ENCODE data around the gene ATP10B. TPM values are rescaled to one million over a fixed set of nuclear protein-coding genes. Genes with fewer than 3 reads are reported as not detected.
"Not testable (repeated sequence)": the region's sequence is repeated elsewhere in the genome, so short reads cannot be mapped to it uniquely, and the experiment has no call there.

Gene ATP10B
- total RNA-seq, 1 donor from 2014 or later = 16.1 TPM

DNA sequence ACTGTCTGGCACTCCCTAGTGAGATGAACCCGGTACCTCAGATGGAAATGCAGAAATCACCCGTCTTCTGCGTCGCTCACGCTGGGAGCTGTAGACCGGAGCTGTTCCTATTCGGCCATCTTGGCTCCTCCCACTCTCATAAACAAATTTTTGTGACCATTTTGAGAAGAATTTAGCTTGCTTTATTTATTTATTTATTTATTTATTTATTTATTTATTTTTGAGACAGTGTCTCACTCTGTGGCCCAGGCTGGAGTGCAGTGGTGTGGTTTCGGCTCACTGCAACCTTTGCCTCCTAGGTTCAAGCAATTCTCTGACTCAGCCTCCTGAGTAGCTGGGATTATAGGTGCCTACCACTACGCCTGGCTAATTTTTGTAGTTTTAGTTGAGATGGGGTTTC lies 136.5 kb downstream of the ATP10B start:
- DNase-seq (ENCODE audit: low spot score); ATAC-seq; intact Hi-C loops (cut with DNase I): not testable (repeated sequence)

DNA sequence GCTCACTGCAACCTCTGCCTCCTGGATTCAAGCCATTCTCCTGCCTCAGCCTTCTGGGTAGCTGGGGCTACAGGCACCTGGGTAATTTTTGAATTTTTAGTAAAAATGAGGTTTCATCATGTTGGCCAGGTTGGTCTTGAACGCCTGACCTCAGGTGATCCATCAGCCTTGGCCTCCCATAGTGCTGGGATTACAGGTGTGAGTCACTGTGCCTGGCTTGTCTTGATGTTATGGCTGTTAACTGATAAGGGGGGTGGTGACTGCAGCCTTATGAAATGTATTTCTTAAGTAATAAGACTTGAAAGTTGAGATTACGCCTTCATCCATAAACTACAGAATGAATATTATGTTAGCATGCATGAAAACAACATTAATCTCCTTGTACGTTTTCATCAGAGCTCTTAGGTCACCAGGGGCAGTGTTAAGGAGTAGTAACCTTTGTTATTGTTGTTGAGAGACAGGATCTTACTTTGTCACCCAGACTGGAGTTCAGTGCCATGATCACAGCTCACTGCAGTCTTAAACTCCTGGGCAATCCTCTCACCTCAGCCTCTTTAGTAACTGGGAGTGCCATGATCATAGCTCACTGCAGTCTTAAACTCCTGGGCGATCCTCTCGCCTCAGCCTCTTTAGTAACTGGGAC lies 148.3 kb downstream of the ATP10B start:
- DNase-seq (ENCODE audit: low spot score) (no peak), ATAC-seq (no peak)
- intact Hi-C loops (cut with DNase I) = no loop called here

DNA sequence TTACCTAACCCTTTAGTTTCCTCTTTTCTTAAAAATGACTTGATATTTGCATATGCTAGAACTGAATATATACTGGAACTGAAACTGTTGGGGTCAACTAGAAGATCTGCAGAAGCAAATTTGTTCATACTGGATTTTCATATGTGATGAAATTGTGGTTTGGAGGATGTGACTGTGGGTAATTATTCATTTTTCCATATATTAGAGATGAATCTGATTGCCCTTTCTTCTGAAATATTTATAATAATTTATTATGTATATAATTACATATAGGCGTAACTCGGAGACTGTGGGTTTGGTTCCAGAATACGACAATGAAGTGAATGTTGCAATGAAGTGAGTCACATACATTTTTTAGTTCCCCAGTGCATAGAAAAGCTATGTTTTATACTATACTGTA lies 149.1 kb downstream of the ATP10B start:
- no peak for DNase-seq (ENCODE audit: low spot score)
- ATAC-seq = no peak
- intact Hi-C loops (cut with DNase I) = no loop called here

DNA sequence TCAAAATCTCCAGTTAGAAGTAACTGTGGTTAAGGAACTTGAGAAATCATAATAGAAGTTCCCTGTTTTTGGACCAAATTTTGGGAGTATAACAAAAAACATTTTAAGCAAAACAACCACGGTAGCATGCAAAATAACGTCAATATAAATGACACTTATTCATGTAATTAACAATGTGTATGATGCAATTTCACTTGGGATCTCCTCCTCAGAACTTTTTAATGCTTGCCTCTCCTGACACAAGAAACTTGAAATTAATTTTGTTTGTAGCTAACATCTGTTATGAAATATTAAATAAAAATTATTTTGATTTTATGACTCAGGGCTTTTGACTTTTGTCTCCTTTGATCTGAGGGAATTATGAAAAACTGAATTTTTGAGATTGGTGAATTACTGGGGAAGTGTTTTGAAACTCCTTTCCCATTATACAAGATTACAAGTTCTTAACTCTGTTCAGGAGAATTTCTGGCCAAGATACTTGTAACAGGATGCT lies 149.7 kb downstream of the ATP10B start:
- DNase-seq (ENCODE audit: low spot score) (no peak), ATAC-seq (no peak)
- intact Hi-C loops (cut with DNase I) = no loop called here

DNA sequence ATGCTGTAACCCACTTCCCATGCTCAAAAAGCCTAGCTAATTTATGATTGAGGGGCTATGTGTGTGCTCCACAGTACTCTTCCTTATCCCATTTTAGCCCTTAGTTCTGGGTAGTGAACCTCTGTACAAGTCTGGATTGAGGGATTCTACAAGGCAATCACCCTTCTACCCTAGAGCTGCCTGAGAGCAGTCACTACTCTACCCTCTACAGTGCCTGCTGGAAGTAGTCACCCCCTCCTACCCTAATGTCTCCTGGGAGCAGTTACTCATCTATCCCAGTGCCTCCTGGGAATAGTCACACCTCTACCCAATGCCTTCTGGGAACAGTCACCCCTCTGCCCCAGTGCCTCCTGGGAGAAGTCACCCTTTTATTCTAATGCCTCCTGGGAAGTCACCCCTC lies 150.6 kb downstream of the ATP10B start:
- ATAC-seq = no peak
- DNase-seq (ENCODE audit: low spot score) = no peak
- intact Hi-C loops (cut with DNase I) = no loop called here

DNA sequence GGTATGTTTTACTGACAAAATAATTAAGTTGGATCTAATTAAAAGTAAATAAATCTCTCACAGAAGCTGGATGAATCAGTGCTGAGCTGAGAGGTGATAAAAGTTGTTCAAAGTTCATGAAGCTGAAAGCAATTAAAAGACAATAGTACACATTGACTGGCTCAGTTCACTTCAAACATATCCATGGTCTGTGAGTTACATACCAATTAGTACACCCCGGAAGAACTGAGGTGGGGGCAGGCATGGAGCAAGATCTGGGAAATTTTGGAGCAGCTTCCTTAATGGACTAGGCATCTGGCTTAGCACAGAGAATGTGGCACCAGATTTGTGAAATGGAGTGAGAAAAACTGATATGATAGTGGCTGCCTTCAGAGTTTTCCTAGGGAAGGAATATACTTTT lies 152.7 kb downstream of the ATP10B start:
- ATAC-seq (no peak), DNase-seq (ENCODE audit: low spot score) (no peak)
- intact Hi-C loops (cut with DNase I) = no loop called here

DNA sequence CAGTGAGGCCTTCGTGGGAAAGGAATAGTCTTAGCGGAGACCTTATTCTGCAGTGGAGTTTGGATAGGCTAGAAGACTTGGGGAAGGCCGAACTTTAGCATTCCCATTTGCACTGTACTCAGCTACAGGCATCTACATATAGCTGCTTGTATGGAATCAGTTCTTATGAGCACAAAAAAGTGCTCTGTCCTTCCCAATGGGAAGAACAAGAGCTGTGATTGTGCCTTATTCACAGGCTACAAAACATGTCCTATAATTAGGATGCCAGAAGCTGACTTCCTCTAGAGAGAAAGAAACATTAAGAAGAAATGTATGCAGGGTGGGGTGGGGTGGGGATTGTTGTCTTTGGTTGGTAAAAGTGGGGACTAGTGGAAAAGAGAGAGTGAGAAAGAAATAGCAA lies 154.7 kb downstream of the ATP10B start:
- DNase-seq (ENCODE audit: low spot score) (no peak), ATAC-seq (no peak)
- intact Hi-C loops (cut with DNase I) = no loop called here

DNA sequence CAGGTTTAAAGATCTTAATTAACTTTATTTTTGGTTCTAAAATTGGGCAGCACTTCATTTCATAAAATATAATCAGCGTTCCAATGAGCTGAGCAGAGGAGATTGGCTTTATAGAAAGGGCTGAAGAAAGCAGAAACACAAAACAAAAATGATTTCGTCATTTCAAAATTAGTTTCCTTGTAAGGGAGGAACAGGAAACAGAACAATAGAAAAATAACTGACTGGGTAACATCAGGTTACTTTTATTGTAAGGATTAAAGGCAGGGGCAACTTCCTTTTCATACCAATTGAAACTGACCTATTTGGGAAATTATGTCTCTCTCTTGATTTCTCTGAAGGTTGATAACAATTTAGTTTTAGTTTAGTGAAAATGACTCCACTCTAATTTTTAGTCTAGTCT lies 157.1 kb downstream of the ATP10B start:
- DNase-seq (ENCODE audit: low spot score) (no peak), ATAC-seq (no peak)
- intact Hi-C loops (cut with DNase I) = no loop called here

DNA sequence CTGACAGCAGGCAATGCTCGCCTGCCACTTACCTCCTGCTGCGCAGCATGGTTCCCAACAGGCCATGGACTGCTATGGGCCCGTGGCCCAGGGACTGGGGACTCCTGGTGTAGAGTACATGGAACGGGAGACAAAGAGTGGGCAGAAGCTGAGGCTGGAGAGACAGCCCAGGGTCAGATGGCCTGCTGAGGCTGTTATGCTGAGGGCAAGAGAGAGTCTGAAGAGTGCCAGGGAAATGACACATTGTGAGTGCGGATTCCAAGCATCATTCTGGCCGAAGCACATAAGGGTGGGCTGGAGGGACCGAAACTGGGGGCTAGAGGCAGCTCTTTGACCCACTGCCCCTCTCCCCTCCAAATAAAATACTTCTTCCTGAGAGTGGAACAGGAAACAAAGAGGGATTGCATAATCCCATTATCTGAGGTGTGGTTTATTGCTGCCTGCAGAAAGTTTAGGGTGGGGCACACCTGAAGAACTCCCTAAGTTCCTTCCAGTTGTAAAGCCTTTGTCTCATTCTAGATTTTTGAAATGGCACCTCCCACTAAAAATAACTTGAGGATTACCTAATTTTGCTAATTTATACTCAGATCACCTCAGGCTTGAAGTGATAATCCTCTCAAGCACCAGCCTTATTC lies 158.1 kb downstream of the ATP10B start:
- DNase-seq (ENCODE audit: low spot score) = no peak
- ATAC-seq = no peak
- intact Hi-C loops (cut with DNase I) = no loop called here

DNA sequence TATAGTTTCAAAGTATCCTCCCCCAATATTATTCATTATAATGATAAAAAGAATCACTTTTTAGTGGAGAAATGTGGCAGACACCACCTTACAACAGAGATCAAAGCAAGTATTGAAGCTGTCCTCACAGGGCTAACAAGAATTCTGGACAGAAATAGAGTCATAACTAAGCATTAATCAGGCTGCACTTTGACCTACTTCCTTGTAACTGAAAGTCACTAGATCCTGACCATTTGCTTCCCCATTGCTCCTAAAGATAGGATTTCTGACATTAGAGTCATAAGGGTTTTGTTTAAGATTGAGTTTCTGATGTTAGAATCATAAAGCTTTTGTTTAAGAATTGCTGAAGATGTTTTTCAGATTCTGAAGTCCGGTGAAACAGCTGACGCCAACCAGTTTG lies 159.7 kb downstream of the ATP10B start:
- no peak for DNase-seq (ENCODE audit: low spot score)
- ATAC-seq = no peak
- intact Hi-C loops (cut with DNase I) = no loop called here

DNA sequence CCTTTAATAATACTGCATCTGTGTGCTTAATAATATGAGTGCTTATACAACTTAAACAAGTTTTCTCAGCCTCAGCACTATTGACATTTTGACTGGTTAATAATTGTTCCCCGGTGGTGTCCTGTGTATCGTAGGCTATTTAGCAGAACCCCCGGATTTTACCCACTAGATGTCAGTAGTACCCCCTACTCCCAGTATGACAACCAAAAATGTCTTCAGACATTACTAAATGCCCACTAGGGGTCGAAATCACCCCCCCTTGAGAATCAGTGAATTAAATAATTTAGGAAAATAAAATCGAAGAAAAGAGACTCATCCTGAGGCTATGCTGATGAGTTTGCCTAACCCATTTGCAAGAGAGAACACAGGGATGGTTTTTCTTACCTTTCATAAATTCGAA lies 166.3 kb downstream of the ATP10B start:
- no peak for DNase-seq (ENCODE audit: low spot score)
- intact Hi-C loops (cut with DNase I) = no loop called here
- no peak for ATAC-seq

DNA sequence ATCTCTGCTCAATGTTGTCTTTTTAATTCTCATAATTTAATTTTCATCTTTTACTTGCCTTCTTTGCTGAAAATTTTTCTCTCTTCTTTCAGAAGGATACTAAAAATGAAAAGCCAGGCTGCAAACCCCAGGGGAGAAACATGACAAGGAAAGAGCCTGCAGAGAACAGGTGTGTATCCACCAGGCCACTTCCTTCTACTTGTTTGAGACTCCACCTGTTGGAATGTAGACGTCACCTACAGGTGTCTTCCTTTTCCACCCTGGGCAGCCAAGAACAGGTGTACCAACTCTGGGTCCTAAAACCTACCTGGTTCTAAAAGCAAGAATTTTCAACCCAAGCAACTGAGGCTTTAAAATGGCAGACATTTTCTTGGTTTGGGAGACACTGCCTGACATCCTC lies 166.8 kb downstream of the ATP10B start:
- intact Hi-C loops (cut with DNase I) = no loop called here
- no peak for ATAC-seq
- no peak for DNase-seq (ENCODE audit: low spot score)

DNA sequence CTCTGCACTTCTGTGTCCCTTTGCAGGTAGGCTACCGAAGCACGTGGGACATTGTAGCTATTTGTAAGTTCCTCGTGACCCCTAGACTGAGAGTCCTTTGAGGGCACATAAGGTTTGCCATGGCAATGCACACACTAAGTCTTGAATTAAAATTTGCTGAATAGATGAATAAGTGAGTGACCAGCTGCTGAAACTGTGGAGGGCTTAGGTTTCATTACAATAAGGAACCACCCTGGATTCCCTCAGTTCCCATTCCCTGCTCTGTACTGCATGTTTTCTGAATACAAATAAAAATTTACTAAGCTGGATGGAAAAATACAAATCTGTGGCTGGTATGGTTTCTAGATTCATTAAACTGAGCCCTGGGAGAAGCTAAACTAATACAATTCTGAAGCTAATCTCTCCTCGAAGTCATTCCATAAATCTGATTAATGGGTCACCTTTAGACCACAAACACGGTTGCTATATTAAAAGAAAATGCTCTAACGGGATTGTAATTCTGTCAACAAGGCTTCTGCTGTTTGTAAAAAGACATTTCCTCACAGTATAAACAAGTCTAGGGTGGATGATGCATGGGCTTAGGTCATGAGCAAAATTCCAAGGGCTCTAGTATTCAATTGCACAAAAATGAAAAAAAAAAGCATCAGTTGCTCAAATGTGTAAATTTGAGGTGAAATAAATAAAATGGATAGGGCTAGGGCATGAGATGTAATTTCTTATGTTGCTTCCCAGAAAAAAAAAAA lies 172.3 kb downstream of the ATP10B start:
- ATAC-seq (no peak), DNase-seq (ENCODE audit: low spot score) (no peak)
- intact Hi-C loops (cut with DNase I) = no loop called here

DNA sequence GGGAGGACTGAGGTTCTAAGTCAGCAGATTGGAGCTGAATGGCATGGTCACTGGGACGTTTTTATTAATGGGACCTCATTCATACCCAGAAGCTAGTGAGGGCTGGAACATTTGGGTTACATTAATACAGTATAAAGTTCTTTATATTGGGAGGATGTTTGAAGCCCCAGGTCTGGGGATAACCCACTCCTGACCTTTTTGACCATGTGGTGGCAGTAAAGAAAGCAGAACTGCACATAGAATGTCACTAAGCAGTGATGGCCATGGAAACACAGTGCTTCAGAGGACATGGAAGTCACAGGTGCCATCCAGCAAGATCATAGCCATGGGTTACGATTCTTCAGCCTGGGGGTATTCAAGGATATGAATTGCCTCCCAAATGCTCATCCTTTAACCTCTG lies 176.0 kb downstream of the ATP10B start:
- intact Hi-C loops (cut with DNase I) = no loop called here
- DNase-seq (ENCODE audit: low spot score) (no peak), ATAC-seq (no peak)

DNA sequence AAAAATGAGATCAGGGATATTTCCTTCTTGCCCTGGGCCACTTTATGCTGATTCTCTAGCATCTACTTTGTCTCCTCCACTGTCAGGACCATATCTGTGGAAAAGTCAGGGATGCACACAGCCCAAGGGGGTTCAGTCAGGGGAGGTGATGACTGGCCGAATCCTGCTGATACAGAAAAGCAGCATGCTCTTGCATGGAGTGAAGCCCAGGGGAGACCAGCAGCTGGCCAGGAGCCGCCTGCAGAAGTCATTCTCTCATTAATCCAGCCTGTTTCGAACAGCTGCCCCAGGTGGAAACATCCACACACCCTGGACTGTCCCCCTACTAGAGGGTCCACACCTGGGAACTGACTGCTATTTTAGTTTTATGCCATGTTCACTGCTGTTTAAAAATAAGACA lies 177.1 kb downstream of the ATP10B start:
- no peak for DNase-seq (ENCODE audit: low spot score)
- intact Hi-C loops (cut with DNase I) = no loop called here
- ATAC-seq = no peak

DNA sequence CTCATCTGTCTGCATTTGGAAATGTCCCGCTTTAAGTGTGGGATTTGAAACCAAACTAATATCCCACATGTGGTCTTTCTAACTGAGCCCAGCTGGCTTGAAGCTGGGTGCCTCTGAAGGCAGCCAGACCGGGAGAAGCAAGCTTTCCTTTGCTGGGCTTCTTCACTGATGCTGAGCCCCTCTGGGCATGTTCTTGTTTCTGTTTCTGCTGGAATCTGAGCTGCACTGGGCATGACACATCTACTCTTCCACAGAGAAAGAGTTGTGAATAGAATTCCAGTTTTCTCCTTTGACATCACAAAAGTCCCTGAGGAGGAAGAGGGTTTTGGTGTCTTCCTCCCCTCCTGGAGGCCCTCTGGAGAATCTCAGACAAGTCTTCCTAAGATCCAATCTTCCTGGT lies 179.5 kb downstream of the ATP10B start:
- DNase-seq (ENCODE audit: low spot score) (no peak), ATAC-seq (no peak)
- intact Hi-C loops (cut with DNase I) = no loop called here

DNA sequence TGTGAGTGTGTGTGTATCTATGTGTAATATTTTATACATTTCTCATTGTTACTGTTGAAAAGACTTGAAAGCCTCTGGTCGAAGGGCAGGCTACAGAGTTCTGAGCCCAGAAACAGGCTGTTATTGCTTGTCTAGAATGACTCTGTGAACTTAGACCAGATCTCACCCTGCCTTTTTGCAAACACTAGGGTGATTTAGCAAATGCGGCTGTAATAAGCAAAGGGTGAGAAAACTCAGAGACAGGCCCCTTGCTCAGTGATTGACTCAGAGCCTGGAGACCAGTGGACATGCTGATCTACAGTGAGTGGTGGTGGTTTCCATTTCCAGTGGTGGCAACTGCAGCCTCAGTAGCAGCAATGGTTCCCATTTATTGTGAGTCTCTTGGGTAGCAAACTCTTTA lies 183.7 kb downstream of the ATP10B start:
- DNase-seq (ENCODE audit: low spot score) (no peak), ATAC-seq (no peak)
- intact Hi-C loops (cut with DNase I) = no loop called here

DNA sequence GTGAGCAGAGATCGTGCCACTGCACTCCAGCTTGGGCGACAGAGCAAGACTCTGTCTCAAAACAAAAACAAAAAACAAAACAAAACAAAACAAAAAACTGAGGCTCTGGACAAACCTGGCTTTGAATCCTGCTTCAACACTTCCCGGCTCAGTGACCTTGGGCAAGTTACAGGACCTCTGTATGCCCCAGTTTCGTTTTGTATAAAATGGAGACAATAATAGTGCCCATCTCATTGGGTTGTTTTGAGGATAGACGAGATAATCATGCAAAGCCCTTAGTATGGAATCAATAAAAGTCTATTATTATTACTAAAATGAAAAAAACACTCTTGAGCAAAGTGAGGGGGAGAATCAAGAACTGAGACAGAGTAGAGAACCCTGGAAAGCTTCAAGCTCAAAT lies 184.9 kb downstream of the ATP10B start:
- DNase-seq (ENCODE audit: low spot score) = no peak
- no peak for ATAC-seq
- intact Hi-C loops (cut with DNase I) = no loop called here

DNA sequence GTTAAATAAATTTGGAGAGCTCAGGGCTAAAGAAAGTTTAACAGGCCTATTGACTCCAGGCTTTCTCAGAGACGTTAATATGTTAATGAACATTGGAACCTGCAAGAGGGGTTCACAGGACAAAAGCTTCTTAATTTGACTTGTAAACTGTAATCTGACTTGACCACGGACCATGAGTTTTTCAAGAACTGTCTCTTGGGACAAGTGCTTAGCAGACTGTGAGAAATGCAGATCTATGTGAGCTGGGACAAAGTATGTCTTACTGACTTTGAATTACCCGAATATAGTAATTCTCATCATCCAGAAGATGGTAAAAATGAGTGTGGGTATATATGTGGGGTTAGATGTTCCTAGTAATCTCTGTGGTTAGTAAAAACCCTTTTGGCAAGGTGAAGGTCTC lies 186.6 kb downstream of the ATP10B start:
- intact Hi-C loops (cut with DNase I) = no loop called here
- DNase-seq (ENCODE audit: low spot score) = no peak

DNA sequence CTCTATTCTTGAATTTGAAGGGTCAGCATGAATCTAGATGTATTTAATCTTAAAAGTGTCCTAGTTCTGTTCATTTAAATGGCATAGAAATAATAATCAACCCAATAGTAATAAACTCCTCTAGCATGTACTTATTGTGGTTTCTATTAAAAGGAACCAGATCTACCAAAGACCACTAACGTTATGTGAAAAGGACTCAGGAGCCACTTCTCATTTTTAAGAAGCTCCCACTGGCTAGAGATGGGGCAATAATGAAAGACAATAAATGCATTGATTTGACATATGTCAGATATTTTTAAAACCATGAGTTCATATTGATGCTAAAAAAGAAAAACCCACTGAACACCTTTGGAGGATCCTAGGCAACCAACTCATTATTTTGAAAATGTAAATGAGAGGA lies 191.9 kb downstream of the ATP10B start:
- ATAC-seq (no peak), DNase-seq (ENCODE audit: low spot score) (no peak)
- intact Hi-C loops (cut with DNase I) = no loop called here

More for the DNA sequence above, 186.6 kb downstream of the ATP10B start:
- ATAC-seq = no peak
